Hepatocyte (in vitro differentiated cells): ENCODE measurements around the gene GASK1A. TPM values are rescaled to one million over a fixed set of nuclear protein-coding genes. Genes with fewer than 3 reads are reported as not detected.

ENCODE experiments used
- DNase-seq: peaks from one replicate; pipeline ENCODE4 v3.0.0-alpha.2; 2016; ENCODE audit warnings: low spot score
- H2AFZ ChIP-seq: fragments of 200-600 bp; sonication (generic); 2 replicates; pipeline ENCODE4 v1.6.0; 2016; ENCODE audit warnings: antibody characterized with exemption, mild to moderate bottlenecking
- H3K27ac ChIP-seq: fragments of 200-600 bp; sonication (generic); 2 replicates; pipeline ENCODE4 v1.5.1; 2016; ENCODE audit warnings: mild to moderate bottlenecking
- H3K27me3 ChIP-seq: fragments of 200-600 bp; sonication (generic); 2 replicates; pipeline ENCODE4 v1.6.1; 2016
- H3K36me3 ChIP-seq: fragments of 200-600 bp; sonication (generic); replicated peaks from 2 replicates; pipeline ENCODE4 v1.5.1; 2016; ENCODE audit warnings: low read depth; ENCODE audit not compliant: insufficient read depth
- H3K4me1 ChIP-seq: fragments of 200-600 bp; sonication (generic); 2 replicates; pipeline ENCODE4 v1.5.1; 2016; ENCODE audit warnings: mild to moderate bottlenecking, moderate library complexity; ENCODE audit not compliant: insufficient read depth
- H3K4me2 ChIP-seq: fragments of 200-600 bp; sonication (generic); 2 replicates; pipeline ENCODE4 v1.6.0; 2016
- H3K4me3 ChIP-seq: fragments of 200-600 bp; sonication (generic); 2 replicates; pipeline ENCODE4 v1.5.1; 2016; ENCODE audit warnings: mild to moderate bottlenecking
- H3K79me2 ChIP-seq: fragments of 200-600 bp; sonication (generic); 2 replicates; pipeline ENCODE4 v1.6.0; 2017; ENCODE audit warnings: mild to moderate bottlenecking
- H3K9me2 ChIP-seq: fragments of 200-600 bp; sonication (generic); replicated peaks from 2 replicates; pipeline ENCODE4 v1.6.0; 2017; ENCODE audit warnings: mild to moderate bottlenecking; ENCODE audit not compliant: insufficient read depth
- H3K9me3 ChIP-seq: fragments of 200-600 bp; sonication (generic); 2 replicates; pipeline ENCODE4 v1.5.1; 2016; ENCODE audit warnings: low read depth, mild to moderate bottlenecking
- H4K20me1 ChIP-seq: fragments of 200-600 bp; sonication (generic); 2 replicates; pipeline ENCODE4 v1.6.0; 2016; ENCODE audit warnings: mild to moderate bottlenecking; ENCODE audit not compliant: insufficient read depth, poor library complexity, severe bottlenecking
- CTCF ChIP-seq: fragments of 200-600 bp; sonication (generic); IDR thresholded peaks from 2 replicates; pipeline ENCODE4 v1.5.1; 2016; ENCODE audit warnings: antibody characterized with exemption, mild to moderate bottlenecking; ENCODE audit not compliant: poor library complexity
- EZH2 ChIP-seq: fragments of 200-600 bp; sonication (generic); IDR thresholded peaks from 2 replicates; pipeline ENCODE4 v1.6.1; 2016; ENCODE audit warnings: antibody characterized with exemption, mild to moderate bottlenecking, borderline replicate concordance
- EZH2phosphoT487 ChIP-seq: fragments of 200-600 bp; sonication (generic); IDR thresholded peaks from one replicate; pipeline ENCODE4 v1.6.1; 2018; ENCODE audit warnings: antibody characterized with exemption, mild to moderate bottlenecking, low read depth, moderate library complexity; ENCODE audit not compliant: unreplicated experiment, severe bottlenecking
- WGBS: methylation state at CpG from one replicate; pipeline ENCODE4 v1.1.6; 2016; ENCODE audit warnings: low lambda C conversion rate; ENCODE audit errors: missing lambda C conversion rate; 5-methylcytosine and 5-hydroxymethylcytosine counted together
- polyA plus RNA-seq: library from polyadenylated mRNA; unstranded; fragments of >200 nt; fragmentation: Nextera tagmentation; extraction: Ambion mirVana; gene quantifications from 2 replicates; pipeline ENCODE4 v1.2.1, GENCODE V29; 2016
- total RNA-seq: library from RNA; depleted of rRNA; stranded (reverse); fragments of >200 nt; gene quantifications from 2 replicates; pipeline ENCODE4 v1.2.3, GENCODE V29; 2014

Gene GASK1A
- total and polyA plus RNA-seq, 2 experiments from 2014 or later = 1.1 to 2.1 TPM

GRCh38 chr3:43055806-43056770 lies 77.0 kb downstream of the GASK1A start:
- Histone ChIP-seq H3K4me3 (no peak overlapping the region), H2AFZ (no peak overlapping the region), H3K4me2 (no peak overlapping the region), H3K4me1 (no peaks in the 10 kb centered on the region), H3K27me3 (no peaks in the 10 kb centered on the region), H3K79me2 (no peaks in the 10 kb centered on the region), H3K36me3 (no peaks in the 10 kb centered on the region), H3K9me2 (no peaks in the 10 kb centered on the region), H3K9me3 (no peaks in the 10 kb centered on the region), H4K20me1 (no peaks in the 10 kb centered on the region), H3K27ac (no peak overlapping the region)
- no peak for TF ChIP-seq CTCF
- no peak for TF ChIP-seq EZH2
- TF ChIP-seq EZH2phosphoT487 = no peak
- 89% methylated on average over 15 of the region's 15 CpGs for WGBS
- DNase-seq = no peak

GRCh38 chr3:43059456-43059855 lies 80.3 kb downstream of the GASK1A start:
- Histone ChIP-seq H3K36me3 (no peaks in the 10 kb centered on the region), H2AFZ (no peak overlapping the region), H3K27ac (no peak overlapping the region), H3K27me3 (no peaks in the 10 kb centered on the region), H3K9me2 (no peaks in the 10 kb centered on the region), H3K4me3 (no peak overlapping the region), H3K4me2 (no peak overlapping the region), H3K4me1 (peaks cover 7% of the 10 kb centered on the region), H3K9me3 (no peaks in the 10 kb centered on the region), H4K20me1 (no peaks in the 10 kb centered on the region), H3K79me2 (no peaks in the 10 kb centered on the region)
- no peak for DNase-seq
- WGBS = 59% methylated on average over 1 of the region's 1 CpG
- TF ChIP-seq EZH2phosphoT487 (no peak), EZH2 (no peak), CTCF (no peak)

- Histone ChIP-seq H3K79me2 (no peaks in the 10 kb centered on the region), H3K9me2 (no peaks in the 10 kb centered on the region), H3K36me3 (no peaks in the 10 kb centered on the region), H4K20me1 (no peaks in the 10 kb centered on the region), H3K4me3 (no peak overlapping the region), H3K27me3 (no peaks in the 10 kb centered on the region), H3K4me1 (peaks cover 7% of the 10 kb centered on the region), H3K27ac (no peak overlapping the region), H3K9me3 (no peaks in the 10 kb centered on the region), H2AFZ (no peak overlapping the region), H3K4me2 (no peak overlapping the region)
- no peak for DNase-seq
- 84% methylated on average over 8 of the region's 8 CpGs for WGBS
- TF ChIP-seq EZH2phosphoT487 = no peak
- no peak for TF ChIP-seq CTCF
- no peak for TF ChIP-seq EZH2
Measured at GRCh38 chr3:43061101-43061895, 82.2 kb downstream of the GASK1A start.
